Spleen (tissue), 11 donors: ENCODE measurements around the gene GON4L. TPM values are rescaled to one million over a fixed set of nuclear protein-coding genes. Genes with fewer than 3 reads are reported as not detected.
"Not testable (repeated sequence)": the region's sequence is repeated elsewhere in the genome, so short reads cannot be mapped to it uniquely, and the experiment has no call there.

Experiments used
- DNase-seq: peaks from one replicate; pipeline ENCODE4 v3.0.0-alpha.2; 2020
- H3K27ac ChIP-seq, 8 donors: fragments of 200-600 bp; sonication (generic) in 7 of 8; 1 replicate in 4 of 8; 2 replicates in 4 of 8; pipeline versions ENCODE4 v1.5.0 to v1.8.0; 2016 to 2021; ENCODE audit warnings: inconsistent platforms in 4 of 8, mild to moderate bottlenecking in 4 of 8, moderate library complexity in 1 of 8
- H3K27me3 ChIP-seq, 7 donors: fragments of 200-600 bp; sonication (generic) in 6 of 7; replicated peaks in 1 of 7; 1 replicate in 4 of 7; 2 replicates in 3 of 7; pipeline versions ENCODE4 v1.5.0 to v1.8.0; 2016 to 2021; ENCODE audit warnings: inconsistent platforms in 3 of 7, mild to moderate bottlenecking in 1 of 7
- H3K36me3 ChIP-seq, 6 donors: fragments of 200-600 bp; sonication (generic) in 5 of 6; 1 replicate in 4 of 6; 2 replicates in 2 of 6; pipeline versions ENCODE4 v1.5.0 to v1.8.0; 2016 to 2021; ENCODE audit warnings: inconsistent platforms in 2 of 6
- H3K4me1 ChIP-seq, 6 donors: fragments of 200-600 bp; sonication (generic) in 5 of 6; 1 replicate in 3 of 6; 2 replicates in 3 of 6; pipeline versions ENCODE4 v1.5.0 to v1.8.0; 2016 to 2021; ENCODE audit warnings: inconsistent platforms in 3 of 6
- H3K4me3 ChIP-seq, 8 donors: fragments of 200-600 bp; sonication (generic) in 7 of 8; 1 replicate in 4 of 8; 2 replicates in 4 of 8; pipeline versions ENCODE4 v1.5.0 to v1.8.0; 2016 to 2021; ENCODE audit warnings: inconsistent platforms in 4 of 8, mild to moderate bottlenecking in 4 of 8, moderate library complexity in 2 of 8
- H3K9me3 ChIP-seq, 8 donors: fragments of 200-600 bp; sonication (generic) in 7 of 8; 1 replicate in 4 of 8; 2 replicates in 4 of 8; pipeline versions ENCODE4 v1.5.0 to v1.8.0; 2016 to 2021; ENCODE audit warnings: inconsistent platforms in 4 of 8
- POLR2A ChIP-seq, 3 donors: fragments of 450-650 bp; IDR thresholded peaks; one replicate each; pipeline ENCODE4 v1.5.1; 2017; ENCODE audit warnings: antibody characterized with exemption in 3 of 3, mild to moderate bottlenecking in 1 of 3
- POLR2AphosphoS5 ChIP-seq, 3 donors: sonication (generic); formaldehyde crosslinking; IDR thresholded peaks; one replicate each; pipeline ENCODE4 v1.5.1; 2017; ENCODE audit warnings: antibody characterized with exemption in 3 of 3
- WGBS, 5 donors: extraction: QIAGEN DNeasy Blood & Tissue Kit in 3 of 5; methylation state at CpG; one replicate each; pipeline versions ENCODE4 v1.1.5 to v1.1.7; 2013 to 2018; 5-methylcytosine and 5-hydroxymethylcytosine counted together
- intact Hi-C: fragments of 100-400 bp; cut with DNase I; formaldehyde crosslinking; loops from one replicate; pipeline ENCODE4 v1.15.0; 2023; ENCODE audit warnings: low total_unique reads
- polyA plus RNA-seq, 3 donors: library from polyadenylated mRNA; stranded (reverse); fragments of 200-250 nt; gene quantifications; one replicate each; pipeline ENCODE4 v1.2.1, GENCODE V29; 2013
- total RNA-seq, 7 donors: library from RNA; depleted of rRNA in 3 of 7; stranded (reverse); fragments of >200 nt in 3 of 7; fragmentation: NEBNext Ultra II Directional in 4 of 7; extraction: Animal tissue kit (Norgen Biotek cat#: 25700) in 4 of 7; gene quantifications; one replicate each; pipeline versions ENCODE4 v1.1.0 to v1.2.1, GENCODE V29; 2016 to 2021
- TF ChIP-seq, protein P1 (sequence below), 11 experiments: fragments of 200-600 bp in 7 of 11; fragments of 450-650 bp in 4 of 11; sonication (generic) in 4 of 11; IDR thresholded peaks in 8 of 11; conservative IDR thresholded peaks in 3 of 11; 1 replicate in 7 of 11; 2 replicates in 4 of 11; pipeline versions ENCODE4 v1.4.0 to v1.8.0; 2016 to 2021; ENCODE audit warnings: antibody characterized with exemption in 11 of 11, inconsistent platforms in 4 of 11, mild to moderate bottlenecking in 1 of 11
- donor health status: healthy with polysubstance abuse.
- donor health status: DM: no; HTN: no; CAD: no; lungs with moderate emphysema.
- donor health status: DM: no; HTN: no; CAD: no.
- donor health status: Bipolar disorder and iron deficiency.
- donor health status: healthy.
- donor health status: DM: no; HTN: no; CAD: no.
- donor health status: DM: yes; HTN: yes; CAD: no.

Gene GON4L
- total and polyA plus RNA-seq, 10 donors: 12.3 to 103 (median 66.2) TPM

DNA sequence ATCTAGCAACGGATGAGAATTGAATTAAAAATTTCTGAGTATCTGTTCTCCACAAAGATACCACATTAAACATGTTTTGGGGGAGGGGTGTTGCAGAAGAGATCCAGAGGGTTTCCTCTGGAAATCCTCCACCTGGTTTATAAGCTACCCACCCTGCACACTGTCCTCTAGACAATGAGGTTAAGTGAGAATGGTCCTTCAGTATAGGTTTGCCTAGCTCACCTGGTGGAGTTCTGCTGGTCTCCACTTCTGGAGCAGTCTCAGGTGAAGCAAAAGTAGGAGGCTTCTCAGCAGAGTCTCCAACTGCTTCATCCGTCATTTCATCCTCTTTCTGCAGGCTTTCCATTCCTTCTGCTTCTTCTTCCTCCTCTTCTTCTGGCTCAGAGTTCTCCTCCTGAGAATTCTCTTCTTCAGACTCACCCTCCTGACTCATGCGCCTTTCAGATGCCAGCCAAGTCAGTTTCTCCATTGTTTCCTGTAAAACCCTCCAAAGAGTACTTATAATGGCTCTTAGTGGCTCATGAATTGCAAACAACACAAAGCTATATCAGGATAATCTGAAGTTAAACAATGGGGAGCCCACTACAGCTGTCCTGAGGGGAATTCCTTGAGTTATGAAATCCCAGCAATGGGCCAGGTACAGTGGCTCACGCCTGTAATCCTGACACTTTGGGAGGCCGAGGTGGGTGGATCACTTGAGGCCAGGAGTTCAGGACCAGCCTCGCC lies 93.8 kb downstream of the GON4L start:
- DNase-seq, H3K27me3 ChIP-seq, H3K4me3 ChIP-seq, H3K9me3 ChIP-seq, intact Hi-C loops: not testable (repeated sequence)
- Histone ChIP-seq H3K4me1 (peaks cover 0 to 30% (median 0%) of the 10 kb centered on the region in 6 donors), H3K36me3 (peaks cover 0 to 100% (median 91%) of the 10 kb centered on the region in 6 donors), H3K27ac (peak overlapping the region in 3 of 8 donors; percentile 6 to 68 (median 39))
- 79 to 90% (median 83%) methylated on average over 6 of the region's 6 CpGs for WGBS, 5 donors

DNA sequence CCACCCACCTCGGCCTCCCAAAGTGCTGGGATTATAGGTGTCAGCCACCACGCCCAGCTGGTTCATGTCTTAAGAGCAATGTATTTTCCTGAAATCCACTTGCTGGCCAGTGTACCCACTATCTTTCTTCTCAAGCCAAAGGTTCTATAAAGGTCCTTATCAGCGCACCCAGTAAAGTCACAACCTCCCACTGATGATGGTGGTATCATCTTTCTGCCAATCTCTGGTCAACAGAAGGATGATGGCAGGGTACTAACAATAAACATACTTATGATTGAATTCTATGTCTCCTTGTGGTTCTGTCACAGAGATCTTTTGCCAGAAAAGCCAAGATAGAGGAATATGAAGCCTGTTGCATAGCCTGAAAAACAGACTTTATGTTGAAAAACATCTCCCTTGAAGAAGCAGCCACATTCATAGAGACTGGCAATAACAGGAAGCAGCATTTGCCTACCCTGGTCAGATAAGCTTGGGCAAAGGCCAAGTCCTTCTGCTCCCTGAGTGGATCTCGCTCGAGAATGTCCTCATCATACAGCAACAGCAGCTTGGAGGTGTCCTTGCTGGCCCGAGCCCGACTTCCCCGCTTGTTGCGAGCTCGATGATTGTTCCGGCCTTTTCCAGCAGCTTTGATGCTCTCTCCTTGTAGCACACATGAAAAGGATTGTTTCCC lies 95.1 kb downstream of the GON4L start:
- peaks cover 0 to 30% (median 0%) of the 10 kb centered on the region in 6 donors for H3K4me1 ChIP-seq
- H3K9me3 ChIP-seq: no peaks in the 10 kb centered on the region
- TF ChIP-seq POLR2AphosphoS5 (IDR thresholded peaks at IDR 0.05) (peak in 1 of 3 donors; percentile 8), POLR2A (IDR thresholded peaks at IDR 0.05) (no peak)
- peak overlapping the region in 2 of 8 donors; percentile 2 to 18 for H3K27ac ChIP-seq
- H3K36me3 ChIP-seq: peaks cover 0 to 95% (median 88%) of the 10 kb centered on the region in 6 donors
- H3K4me3 ChIP-seq: no peak overlapping the region
- no peaks in the 10 kb centered on the region for H3K27me3 ChIP-seq
- WGBS, 5 donors: 70 to 84% (median 77%) methylated on average over 11 of the region's 11 CpGs
- DNase-seq: no peak
- intact Hi-C loops: no loop called here

DNA sequence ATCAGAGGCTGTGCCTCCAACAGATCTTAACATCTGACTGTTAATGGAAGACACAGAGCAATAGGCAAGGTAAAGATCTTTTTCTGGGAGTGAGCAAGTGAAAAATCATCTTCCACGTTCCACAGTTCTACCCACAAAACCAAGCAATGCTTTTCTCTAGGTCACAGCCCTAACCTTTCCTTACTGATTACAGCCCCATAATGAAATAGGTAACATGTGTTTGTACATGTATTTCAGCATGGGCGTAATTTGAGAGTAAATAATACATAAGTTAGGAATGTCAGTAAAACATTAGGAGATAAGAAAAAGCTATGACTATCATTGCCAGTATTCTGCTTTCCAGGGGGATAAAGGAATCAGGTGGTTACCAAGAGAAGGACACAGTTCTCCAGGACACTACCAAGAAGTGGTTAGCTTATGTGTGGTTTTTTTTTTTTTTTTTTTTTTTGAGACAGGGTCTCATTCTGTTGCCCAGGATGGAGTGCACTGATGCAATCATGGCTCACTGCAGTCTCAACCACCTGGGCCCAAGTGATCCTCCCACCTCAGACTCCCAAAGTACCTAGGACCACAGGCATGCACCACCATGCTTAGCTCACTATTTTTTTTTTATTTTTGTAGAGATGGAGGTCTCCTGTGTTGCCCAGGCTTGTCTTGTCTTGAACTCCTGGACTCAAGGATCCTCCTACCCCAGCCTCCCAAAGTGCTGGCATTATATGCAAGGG lies 96.1 kb downstream of the GON4L start:
- Histone ChIP-seq H3K27me3 (no peaks in the 10 kb centered on the region), H3K9me3 (no peaks in the 10 kb centered on the region), H3K27ac (no peak overlapping the region), H3K4me3 (no peak overlapping the region), H3K36me3 (peaks cover 0 to 95% (median 87%) of the 10 kb centered on the region in 6 donors), H3K4me1 (peaks cover 0 to 30% (median 0%) of the 10 kb centered on the region in 6 donors)
- no peak for DNase-seq
- 93 to 100% (median 94%) methylated on average over 2 of the region's 2 CpGs for WGBS, 5 donors
- intact Hi-C loops: no loop called here
- TF ChIP-seq POLR2AphosphoS5 (IDR thresholded peaks at IDR 0.05) (no peak), POLR2A (IDR thresholded peaks at IDR 0.05) (no peak)
- TF ChIP-seq, protein P1, sequence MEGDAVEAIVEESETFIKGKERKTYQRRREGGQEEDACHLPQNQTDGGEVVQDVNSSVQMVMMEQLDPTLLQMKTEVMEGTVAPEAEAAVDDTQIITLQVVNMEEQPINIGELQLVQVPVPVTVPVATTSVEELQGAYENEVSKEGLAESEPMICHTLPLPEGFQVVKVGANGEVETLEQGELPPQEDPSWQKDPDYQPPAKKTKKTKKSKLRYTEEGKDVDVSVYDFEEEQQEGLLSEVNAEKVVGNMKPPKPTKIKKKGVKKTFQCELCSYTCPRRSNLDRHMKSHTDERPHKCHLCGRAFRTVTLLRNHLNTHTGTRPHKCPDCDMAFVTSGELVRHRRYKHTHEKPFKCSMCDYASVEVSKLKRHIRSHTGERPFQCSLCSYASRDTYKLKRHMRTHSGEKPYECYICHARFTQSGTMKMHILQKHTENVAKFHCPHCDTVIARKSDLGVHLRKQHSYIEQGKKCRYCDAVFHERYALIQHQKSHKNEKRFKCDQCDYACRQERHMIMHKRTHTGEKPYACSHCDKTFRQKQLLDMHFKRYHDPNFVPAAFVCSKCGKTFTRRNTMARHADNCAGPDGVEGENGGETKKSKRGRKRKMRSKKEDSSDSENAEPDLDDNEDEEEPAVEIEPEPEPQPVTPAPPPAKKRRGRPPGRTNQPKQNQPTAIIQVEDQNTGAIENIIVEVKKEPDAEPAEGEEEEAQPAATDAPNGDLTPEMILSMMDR (IDR thresholded peaks at IDR 0.05 in 8 of 11, conservative IDR thresholded peaks at IDR 0.05 in 3 of 11): no peak

DNA sequence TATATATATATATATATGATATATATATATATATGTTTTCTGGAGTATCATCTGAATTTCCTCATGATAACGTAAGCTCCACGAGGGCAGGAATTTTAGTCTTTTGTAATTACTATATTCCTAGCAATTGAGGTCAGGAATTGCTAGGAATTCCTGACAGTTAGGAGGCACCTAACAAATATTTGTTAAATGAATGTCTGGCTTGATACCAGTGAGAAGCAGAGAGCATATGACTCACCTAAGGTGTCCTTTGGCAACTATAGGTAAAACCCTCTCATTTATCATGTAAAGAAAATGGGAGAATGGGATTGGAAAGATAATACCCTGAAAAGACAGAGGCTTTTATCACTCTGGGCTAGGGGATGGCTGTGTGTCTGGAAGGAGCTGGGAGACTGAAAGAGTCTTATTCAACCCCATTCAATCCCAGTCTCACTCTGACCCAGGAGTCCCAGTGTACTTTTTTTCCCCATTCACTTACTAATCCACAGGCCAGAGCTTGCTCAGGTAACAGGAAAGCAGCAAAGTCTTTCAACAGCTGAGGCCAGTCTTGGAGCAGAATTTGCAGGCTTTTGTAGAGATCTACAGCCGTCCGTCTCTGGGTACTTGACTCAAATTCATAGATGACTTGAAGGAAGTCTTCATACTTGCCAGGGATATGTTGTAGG lies 96.9 kb downstream of the GON4L start:
- WGBS, 5 donors: 96 to 98% (median 98%) methylated on average over 4 of the region's 4 CpGs
- DNase-seq: no peak
- H3K27me3 ChIP-seq: no peaks in the 10 kb centered on the region
- peaks cover 0 to 28% (median 0%) of the 10 kb centered on the region in 6 donors for H3K4me1 ChIP-seq
- TF ChIP-seq POLR2AphosphoS5 (IDR thresholded peaks at IDR 0.05) (no peak), POLR2A (IDR thresholded peaks at IDR 0.05) (no peak)
- TF ChIP-seq, protein P1 (IDR thresholded peaks at IDR 0.05 in 8 of 11, conservative IDR thresholded peaks at IDR 0.05 in 3 of 11): no peak
- H3K9me3 ChIP-seq: no peaks in the 10 kb centered on the region
- intact Hi-C loops: no loop called here
- no peak overlapping the region for H3K27ac ChIP-seq
- no peak overlapping the region for H3K4me3 ChIP-seq
- peaks cover 0 to 95% (median 85%) of the 10 kb centered on the region in 6 donors for H3K36me3 ChIP-seq

DNA sequence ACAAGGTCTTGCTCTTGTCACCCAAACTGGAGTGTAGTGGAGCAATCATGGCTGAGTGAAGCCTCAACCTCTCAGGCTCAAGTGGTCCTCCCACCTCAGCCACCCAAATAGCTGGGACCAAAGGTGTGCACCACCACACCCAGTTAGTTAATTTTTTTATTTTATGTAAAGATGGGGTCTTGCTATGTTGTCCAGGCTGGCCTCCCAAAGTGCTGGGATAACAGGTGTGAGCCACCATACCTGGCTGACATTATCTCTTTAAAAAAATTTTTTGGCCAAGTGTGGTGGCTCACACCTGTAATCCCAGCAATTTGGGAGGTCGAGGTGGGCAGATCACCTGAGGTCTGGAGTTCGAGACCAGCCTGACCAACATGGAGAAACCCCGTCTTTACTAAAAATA lies 98.0 kb downstream of the GON4L start:
- intact Hi-C loops, H3K9me3 ChIP-seq, DNase-seq, H3K27ac ChIP-seq, H3K27me3 ChIP-seq, H3K4me3 ChIP-seq: not testable (repeated sequence)
- peaks cover 0 to 17% (median 0%) of the 10 kb centered on the region in 6 donors for H3K4me1 ChIP-seq
- 95 to 100% (median 96%) methylated on average over 3 of the region's 3 CpGs for WGBS, 5 donors
- H3K36me3 ChIP-seq: peaks cover 0 to 95% (median 85%) of the 10 kb centered on the region in 6 donors

DNA sequence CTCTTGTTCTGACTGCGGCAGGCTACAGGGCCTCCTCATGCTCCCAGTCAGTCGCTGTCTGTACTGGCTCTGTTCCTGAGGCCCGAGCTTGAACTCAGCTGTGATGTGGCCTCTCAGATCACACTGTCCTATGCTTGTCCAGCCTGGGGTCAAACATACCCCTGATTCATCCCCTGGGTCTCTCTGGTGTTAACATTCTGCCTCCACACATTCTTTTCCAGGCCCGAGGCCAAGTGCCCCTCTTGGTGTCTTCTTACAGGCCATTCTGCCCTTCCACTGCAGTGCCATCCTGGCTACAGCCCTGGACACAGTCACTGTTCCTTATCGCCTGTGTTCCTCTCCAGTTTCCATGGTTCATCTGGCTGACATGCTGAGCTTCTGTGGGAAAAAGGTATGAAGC lies 108.9 kb downstream of the GON4L start:
- H3K9me3 ChIP-seq, H3K27me3 ChIP-seq, H3K4me1 ChIP-seq, H3K27ac ChIP-seq, H3K4me3 ChIP-seq, intact Hi-C loops, DNase-seq: not testable (repeated sequence)
- peaks cover 0 to 49% (median 33%) of the 10 kb centered on the region in 6 donors for H3K36me3 ChIP-seq
- 85 to 92% (median 90%) methylated on average over 5 of the region's 5 CpGs for WGBS, 5 donors

DNA sequence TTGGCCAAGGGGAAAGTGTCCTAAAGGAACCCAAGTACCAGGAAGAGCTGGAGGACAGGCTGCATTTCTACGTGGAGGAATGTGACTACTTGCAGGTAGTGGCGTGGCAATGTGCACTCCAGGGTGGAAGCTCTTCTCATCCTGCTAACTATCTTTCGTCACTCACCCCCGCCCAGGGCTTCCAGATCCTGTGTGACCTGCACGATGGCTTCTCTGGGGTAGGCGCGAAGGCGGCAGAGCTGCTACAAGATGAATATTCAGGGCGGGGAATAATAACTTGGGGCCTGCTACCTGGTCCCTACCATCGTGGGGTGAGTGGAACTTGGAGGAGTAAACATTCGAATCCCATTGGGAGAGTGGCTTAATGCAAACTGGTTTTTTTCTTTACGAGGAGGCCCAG lies 109.4 kb downstream of the GON4L start:
- H3K27me3 ChIP-seq, H3K9me3 ChIP-seq, H3K27ac ChIP-seq, H3K4me1 ChIP-seq, H3K4me3 ChIP-seq, DNase-seq, intact Hi-C loops: not testable (repeated sequence)
- 91 to 96% (median 95%) methylated on average over 10 to 12 of the region's 12 CpGs for WGBS, 5 donors
- peaks cover 0 to 44% (median 27%) of the 10 kb centered on the region in 6 donors for H3K36me3 ChIP-seq
